ENCODE measurements around the gene SFXN4. TPM values are rescaled to one million over a fixed set of nuclear protein-coding genes. Genes with fewer than 3 reads are reported as not detected.

Gene SFXN4
- total RNA-seq, 4 donors from 2014 or later = 12.7 to 25.3 (median 17.1) TPM

- Histone ChIP-seq H3K27ac (peak overlapping the region in 1 of 4 donors; percentile 29), H3K27me3 (no peaks in the 10 kb centered on the region), H3K4me1 (no peaks in the 10 kb centered on the region), H3K9me3 (no peaks in the 10 kb centered on the region), H3K36me3 (peaks cover 0 to 61% of the 10 kb centered on the region in 2 donors), H3K4me3 (no peak overlapping the region)
- 53 to 75% methylated on average over 4 of the region's 4 CpGs for WGBS, 2 donors (ENCODE audit: low coverage in 1 of 2)
- TF ChIP-seq POLR2A (IDR thresholded peaks at IDR 0.05) = no peak
- no peak for TF ChIP-seq POLR2AphosphoS5 (IDR thresholded peaks at IDR 0.05)
- TF ChIP-seq, protein P1, sequence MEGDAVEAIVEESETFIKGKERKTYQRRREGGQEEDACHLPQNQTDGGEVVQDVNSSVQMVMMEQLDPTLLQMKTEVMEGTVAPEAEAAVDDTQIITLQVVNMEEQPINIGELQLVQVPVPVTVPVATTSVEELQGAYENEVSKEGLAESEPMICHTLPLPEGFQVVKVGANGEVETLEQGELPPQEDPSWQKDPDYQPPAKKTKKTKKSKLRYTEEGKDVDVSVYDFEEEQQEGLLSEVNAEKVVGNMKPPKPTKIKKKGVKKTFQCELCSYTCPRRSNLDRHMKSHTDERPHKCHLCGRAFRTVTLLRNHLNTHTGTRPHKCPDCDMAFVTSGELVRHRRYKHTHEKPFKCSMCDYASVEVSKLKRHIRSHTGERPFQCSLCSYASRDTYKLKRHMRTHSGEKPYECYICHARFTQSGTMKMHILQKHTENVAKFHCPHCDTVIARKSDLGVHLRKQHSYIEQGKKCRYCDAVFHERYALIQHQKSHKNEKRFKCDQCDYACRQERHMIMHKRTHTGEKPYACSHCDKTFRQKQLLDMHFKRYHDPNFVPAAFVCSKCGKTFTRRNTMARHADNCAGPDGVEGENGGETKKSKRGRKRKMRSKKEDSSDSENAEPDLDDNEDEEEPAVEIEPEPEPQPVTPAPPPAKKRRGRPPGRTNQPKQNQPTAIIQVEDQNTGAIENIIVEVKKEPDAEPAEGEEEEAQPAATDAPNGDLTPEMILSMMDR (IDR thresholded peaks at IDR 0.05) = no peak
- no peak for TF ChIP-seq EP300 (IDR thresholded peaks at IDR 0.05)
- peak; percentile 35 for ATAC-seq
Measured at GRCh38 chr10:119135513-119135881, 30.0 kb downstream of the SFXN4 start.

DNA sequence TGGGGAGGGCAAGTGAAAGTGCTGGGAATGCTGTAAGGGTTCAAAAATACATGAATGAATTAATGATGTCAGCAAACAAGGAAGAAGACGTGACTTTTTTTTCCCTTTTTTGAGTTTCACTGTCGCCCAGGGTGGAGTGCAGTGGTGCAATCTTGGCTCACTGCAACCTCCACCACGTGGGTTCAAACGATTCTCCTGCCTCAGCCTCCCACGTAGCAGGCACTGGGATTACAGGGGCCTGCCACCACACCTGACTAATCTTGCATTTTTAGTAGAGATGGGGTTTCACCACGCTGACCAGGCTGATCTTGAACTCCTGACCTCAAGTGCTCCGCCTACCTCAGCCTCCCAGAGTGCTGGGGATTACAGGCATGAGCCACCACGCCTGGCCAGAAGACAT is 31.6 kb downstream of the SFXN4 start:
- WGBS, 2 donors (ENCODE audit: low coverage in 1 of 2) = 92 to 95% methylated on average over 5 of the region's 8 CpGs
- H3K36me3 ChIP-seq = peaks cover 0 to 61% of the 10 kb centered on the region in 2 donors
- no peaks in the 10 kb centered on the region for H3K27me3 ChIP-seq
- H3K9me3 ChIP-seq = no peaks in the 10 kb centered on the region
- TF ChIP-seq POLR2A (IDR thresholded peaks at IDR 0.05) = no peak
- no peak for TF ChIP-seq POLR2AphosphoS5 (IDR thresholded peaks at IDR 0.05)
- TF ChIP-seq, protein P1 (IDR thresholded peaks at IDR 0.05) = no peak
- no peak for TF ChIP-seq EP300 (IDR thresholded peaks at IDR 0.05)
- no peaks in the 10 kb centered on the region for H3K4me1 ChIP-seq
- H3K4me3 ChIP-seq = no peak overlapping the region
- no peak overlapping the region for H3K27ac ChIP-seq
- no peak for ATAC-seq

GRCh38 chr10:119132521-119133345 is 32.8 kb downstream of the SFXN4 start:
- Histone ChIP-seq H3K36me3 (peaks cover 0 to 65% of the 10 kb centered on the region in 2 donors), H3K27me3 (no peaks in the 10 kb centered on the region), H3K4me1 (no peaks in the 10 kb centered on the region), H3K9me3 (no peaks in the 10 kb centered on the region), H3K27ac (peak overlapping the region in 1 of 4 donors; percentile 40), H3K4me3 (no peak overlapping the region)
- TF ChIP-seq, protein P1 (IDR thresholded peaks at IDR 0.05) = no peak
- no peak for TF ChIP-seq POLR2AphosphoS5 (IDR thresholded peaks at IDR 0.05)
- no peak for TF ChIP-seq POLR2A (IDR thresholded peaks at IDR 0.05)
- TF ChIP-seq EP300 (IDR thresholded peaks at IDR 0.05) = no peak
- no peak for ATAC-seq
- 73 to 85% methylated on average over 2 to 4 of the region's 14 CpGs for WGBS, 2 donors (ENCODE audit: low coverage in 1 of 2)

DNA sequence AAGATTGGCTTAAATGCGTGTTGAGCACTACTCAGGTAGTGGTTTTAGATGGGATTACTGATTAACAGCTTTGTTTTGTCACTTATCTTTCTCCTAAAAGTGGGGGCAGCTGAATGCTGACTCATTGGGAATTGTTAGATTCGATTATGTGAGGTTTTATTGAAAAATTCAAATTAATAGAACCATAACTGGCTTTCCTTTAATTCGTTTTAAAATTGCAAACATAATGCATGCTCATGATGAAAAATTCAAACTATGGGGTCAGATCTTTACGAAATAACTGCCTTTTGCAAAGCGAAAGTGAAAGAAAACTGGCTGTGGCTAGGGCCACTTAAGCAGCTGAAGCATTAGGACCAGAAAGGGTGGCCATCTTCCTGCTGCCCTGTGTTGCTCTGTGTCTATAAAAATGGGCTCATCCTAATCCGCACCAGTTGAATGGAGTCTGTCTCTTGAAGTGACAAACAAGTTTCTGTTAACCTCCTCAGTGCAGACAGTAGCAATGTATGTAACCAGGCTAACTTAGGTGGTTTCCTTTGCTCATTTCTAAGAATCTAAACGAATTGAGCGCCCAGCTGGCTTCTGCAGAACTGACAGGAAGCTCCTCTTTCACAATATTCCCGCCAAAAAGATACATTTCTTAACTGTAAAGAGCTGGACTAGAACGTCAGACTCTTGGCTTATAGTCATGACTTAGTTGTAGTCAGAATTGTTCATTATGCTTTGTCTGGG is 33.8 kb downstream of the SFXN4 start:
- H3K36me3 ChIP-seq = peaks cover 0 to 73% of the 10 kb centered on the region in 2 donors
- peak; percentile 43 for ATAC-seq
- H3K27ac ChIP-seq = peak overlapping the region in 3 of 4 donors; percentile 18 to 40 (median 25)

More for the DNA sequence above, 33.8 kb downstream of the SFXN4 start:
- TF ChIP-seq EP300 (IDR thresholded peaks at IDR 0.05) (no peak), POLR2A (IDR thresholded peaks at IDR 0.05) (no peak), POLR2AphosphoS5 (IDR thresholded peaks at IDR 0.05) (no peak)
- TF ChIP-seq, protein P1 (IDR thresholded peaks at IDR 0.05) = no peak
- WGBS, 2 donors (ENCODE audit: low coverage in 1 of 2) = 61 to 70% methylated on average over 6 to 10 of the region's 10 CpGs
- Histone ChIP-seq H3K9me3 (no peaks in the 10 kb centered on the region), H3K4me3 (peak overlapping the region in 1 of 2 donors; percentile 22), H3K4me1 (no peaks in the 10 kb centered on the region), H3K27me3 (no peaks in the 10 kb centered on the region)

Measured in gastroesophageal sphincter (tissue), 4 donors.